ENCODE measurements around the gene VPS33A. TPM values are rescaled to one million over a fixed set of nuclear protein-coding genes. Genes with fewer than 3 reads are reported as not detected.
"Not testable (repeated sequence)": the region's sequence is repeated elsewhere in the genome, so short reads cannot be mapped to it uniquely, and the experiment has no call there.

Gene VPS33A
- total RNA-seq, 4 donors from 2014 or later, result 16.1 to 27.1 (median 20.5) TPM

GRCh38 chr12:122205053-122205925 is 61.0 kb downstream of the VPS33A start:
- in situ Hi-C loops (cut with MboI; ENCODE audit: low sequenced_read_pairs in 4 of 4), result no loop called here
- H3K4me1 ChIP-seq, result peaks cover 0 to 6% of the 10 kb centered on the region in 2 donors
- intact Hi-C loops (cut with DNase I; ENCODE audit: low total_unique reads), result no loop called here
- ATAC-seq (no peak), DNase-seq (no peak)
- peaks cover 39 to 54% (median 40%) of the 10 kb centered on the region in 3 donors for H3K27me3 ChIP-seq
- no peaks in the 10 kb centered on the region for H3K9me3 ChIP-seq
- peaks cover 0 to 33% of the 10 kb centered on the region in 2 donors for H3K36me3 ChIP-seq
- no peak overlapping the region for H3K4me3 ChIP-seq
- TF ChIP-seq POLR2A (IDR thresholded peaks at IDR 0.05) (no peak), CTCF (IDR thresholded peaks at IDR 0.05 in 4 of 5, conservative IDR thresholded peaks at IDR 0.05 in 1 of 5) (no peak)
- H3K27ac ChIP-seq, result no peak overlapping the region

- no peak for DNase-seq
- Histone ChIP-seq H3K27me3 (peaks cover 40 to 61% (median 45%) of the 10 kb centered on the region in 3 donors), H3K27ac (no peak overlapping the region), H3K9me3 (no peaks in the 10 kb centered on the region), H3K4me1 (peaks cover 0 to 6% of the 10 kb centered on the region in 2 donors), H3K4me3 (peak overlapping the region; percentile 41 to 62 (median 56)), H3K36me3 (peaks cover 0 to 26% of the 10 kb centered on the region in 2 donors)
- intact Hi-C loops (cut with DNase I; ENCODE audit: low total_unique reads), result no loop called here
- TF ChIP-seq CTCF (IDR thresholded peaks at IDR 0.05 in 4 of 5, conservative IDR thresholded peaks at IDR 0.05 in 1 of 5) (no peak), POLR2A (IDR thresholded peaks at IDR 0.05) (no peak)
- peak; percentile 10 to 19 for ATAC-seq
- in situ Hi-C loops (cut with MboI; ENCODE audit: low sequenced_read_pairs in 4 of 4), result no loop called here
These were observed 61.9 kb downstream of the VPS33A start for GRCh38 chr12:122204167-122205052.

GRCh38 chr12:122203301-122204166 is 62.8 kb downstream of the VPS33A start, which contains the start of gene B3GNT4:
Gene B3GNT4, plus strand, starts transcription at chr12:122203709. Its CDS starts 910 bp downstream, at chr12:122204619.
- peaks cover 0 to 6% of the 10 kb centered on the region in 2 donors for H3K4me1 ChIP-seq
- peaks cover 44 to 61% (median 46%) of the 10 kb centered on the region in 3 donors for H3K27me3 ChIP-seq
- no peak within 1 kb of the TSS for H3K27ac ChIP-seq
- ATAC-seq (peak; percentile 36 to 39), DNase-seq (no peak)
- in situ Hi-C loops (cut with MboI; ENCODE audit: low sequenced_read_pairs in 4 of 4) (no loop called here), intact Hi-C loops (cut with DNase I; ENCODE audit: low total_unique reads) (no loop called here)
- peak within 1 kb of the TSS; percentile 41 to 62 (median 56) for H3K4me3 ChIP-seq
- H3K9me3 ChIP-seq, result no peaks in the 10 kb centered on the region
- H3K36me3 ChIP-seq, result peaks cover 0 to 17% of the 10 kb centered on the region in 2 donors
- no peak for TF ChIP-seq CTCF (IDR thresholded peaks at IDR 0.05 in 4 of 5, conservative IDR thresholded peaks at IDR 0.05 in 1 of 5)
- TF ChIP-seq POLR2A (IDR thresholded peaks at IDR 0.05), result no peak

- Histone ChIP-seq H3K4me3 (peak overlapping the region; percentile 41 to 62 (median 56)), H3K27me3 (peaks cover 44 to 61% (median 46%) of the 10 kb centered on the region in 3 donors)
- ATAC-seq; H3K27ac ChIP-seq; in situ Hi-C loops (cut with MboI; ENCODE audit: low sequenced_read_pairs in 4 of 4); DNase-seq; intact Hi-C loops (cut with DNase I; ENCODE audit: low total_unique reads); H3K4me1 ChIP-seq; H3K36me3 ChIP-seq; H3K9me3 ChIP-seq: not testable (repeated sequence)
These were observed 63.5 kb downstream of the VPS33A start for GRCh38 chr12:122202811-122203210.
